H1 (cell line): Measurements from ENCODE around the gene RAB43. TPM values are rescaled to one million over a fixed set of nuclear protein-coding genes. Genes with fewer than 3 reads are reported as not detected.

Experiments
- CTCF ChIA-PET: fragments of 300-600 bp; sonication (Branson Sonifier 250); formaldehyde crosslinking; loops from one replicate; lab custom pipeline; 2021; ENCODE audit not compliant: partially characterized antibody; lab: Charles Lee
- POLR2A ChIA-PET: fragments of 300-600 bp; sonication (Branson Sonifier 250); formaldehyde crosslinking; loops from one replicate; lab custom pipeline; 2021; ENCODE audit warnings: inconsistent platforms; ENCODE audit not compliant: partially characterized antibody; lab: Charles Lee
- DNase-seq, 2 experiments: peaks; one replicate each; pipeline versions ENCODE4 v3.0.0 to v3.0.0-alpha.2; 2010 to 2022; ENCODE audit warnings: low spot score in 2 of 2, low read depth in 1 of 2, mixed read lengths in 1 of 2
- FAIRE-seq: peaks from 2 replicates; lab custom pipeline; 2011; peaks lifted over from hg19 to GRCh38; lab: Jason Lieb, UNC
- H2AFZ ChIP-seq: 2 replicates; pipeline ENCODE4 v1.8.1; 2012; ENCODE audit warnings: low read length, inconsistent platforms
- H2AK5ac ChIP-seq: 2 replicates; pipeline ENCODE4 v1.6.1; 2013; ENCODE audit warnings: low read depth, low read length
- H2BK120ac ChIP-seq: replicated peaks from 2 replicates; pipeline ENCODE3; 2013; ENCODE audit warnings: low read depth, low read length, inconsistent platforms
- H2BK12ac ChIP-seq: 2 replicates; pipeline ENCODE4 v1.6.1; 2013; ENCODE audit warnings: low read depth, low read length
- H2BK15ac ChIP-seq: 2 replicates; pipeline ENCODE4 v1.6.1; 2013; ENCODE audit warnings: low read length
- H2BK20ac ChIP-seq: 2 replicates; pipeline ENCODE4 v1.6.1; 2013; ENCODE audit warnings: low read length
- H2BK5ac ChIP-seq: 2 replicates; pipeline ENCODE4 v1.6.1; 2013; ENCODE audit warnings: low read depth, low read length
- H3K14ac ChIP-seq: 2 replicates; pipeline ENCODE4 v1.6.1; 2013; ENCODE audit warnings: inconsistent platforms; ENCODE audit not compliant: insufficient read length
- H3K18ac ChIP-seq: 2 replicates; pipeline ENCODE4 v1.6.1; 2013; ENCODE audit warnings: low read length; ENCODE audit errors: extremely low read depth
- H3K23ac ChIP-seq: 2 replicates; pipeline ENCODE4 v1.6.1; 2013; ENCODE audit warnings: inconsistent platforms; ENCODE audit not compliant: insufficient read length
- H3K23me2 ChIP-seq: 2 replicates; pipeline ENCODE4 v1.6.1; 2013; ENCODE audit warnings: low read depth, low read length
- H3K27ac ChIP-seq: 2 replicates; pipeline ENCODE4 v1.6.1; 2011; ENCODE audit warnings: low read depth, low read length, inconsistent platforms
- H3K27me3 ChIP-seq, 4 experiments: replicated peaks in 1 of 4; 1 replicate in 1 of 4; 2 replicates in 3 of 4; pipeline versions ENCODE4 v1.6.1 to v1.8.1; 2011 to 2013; ENCODE audit warnings: low read length in 3 of 4, mild to moderate bottlenecking in 3 of 4, inconsistent platforms in 2 of 4, mixed read lengths in 2 of 4, moderate library complexity in 1 of 4; ENCODE audit not compliant: control insufficient read depth in 3 of 4, insufficient read depth in 3 of 4; ENCODE audit errors: extremely low read depth in 1 of 4
- H3K36me3 ChIP-seq, 4 experiments: 2 replicates each; pipeline versions ENCODE4 v1.6.1 to v1.8.1; 2011 to 2013; ENCODE audit warnings: mild to moderate bottlenecking in 4 of 4, low read length in 3 of 4, moderate library complexity in 2 of 4, control low read depth in 1 of 4, inconsistent platforms in 1 of 4; ENCODE audit not compliant: insufficient read depth in 4 of 4, control insufficient read depth in 2 of 4
- H3K4ac ChIP-seq: replicated peaks from 2 replicates; pipeline ENCODE3; 2013; ENCODE audit warnings: low read length, low read depth, mixed read lengths, inconsistent platforms; ENCODE audit not compliant: insufficient read length
- H3K4me1 ChIP-seq, 4 experiments: replicated peaks in 1 of 4; 1 replicate in 1 of 4; 2 replicates in 3 of 4; pipeline versions ENCODE4 v1.6.1 to v1.8.1; 2011 to 2013; ENCODE audit warnings: low read length in 3 of 4, inconsistent platforms in 2 of 4, mixed read lengths in 1 of 4; ENCODE audit not compliant: insufficient read depth in 4 of 4, control insufficient read depth in 3 of 4
- H3K4me2 ChIP-seq, 2 experiments: 2 replicates each; pipeline versions ENCODE4 v1.6.1 to v1.8.1; 2011 to 2013; ENCODE audit warnings: low read depth in 2 of 2, low read length in 2 of 2, control low read depth in 1 of 2, inconsistent platforms in 1 of 2, mild to moderate bottlenecking in 1 of 2; ENCODE audit not compliant: insufficient read depth in 1 of 2
- H3K4me3 ChIP-seq, 4 experiments: fragments of 200-600, 300-600 bp in 1 of 4; sonication (generic), shearing (Covaris generic), sonication (Bioruptor Twin) in 1 of 4; 2 replicates each; pipeline versions ENCODE4 v1.5.1 to v1.8.1; 2011 to 2016; ENCODE audit warnings: low read length in 4 of 4, low read depth in 3 of 4, control low read depth in 2 of 4, inconsistent platforms in 2 of 4, mild to moderate bottlenecking in 2 of 4, mixed read lengths in 1 of 4, moderate library complexity in 1 of 4; ENCODE audit not compliant: insufficient read depth in 2 of 4; ENCODE audit errors: extremely low read depth in 1 of 4
- H3K56ac ChIP-seq: replicated peaks from 2 replicates; pipeline ENCODE3; 2013; ENCODE audit warnings: low read depth, mild to moderate bottlenecking, mixed read lengths, low read length, inconsistent platforms; ENCODE audit not compliant: insufficient read length
- H3K79me1 ChIP-seq: 2 replicates; pipeline ENCODE4 v1.6.1; 2013; ENCODE audit warnings: low read depth, low read length, control low read depth
- H3K79me2 ChIP-seq, 2 experiments: 2 replicates each; pipeline versions ENCODE4 v1.6.1 to v1.8.1; 2012 to 2013; ENCODE audit warnings: low read length in 2 of 2, mild to moderate bottlenecking in 2 of 2, inconsistent platforms in 1 of 2; ENCODE audit not compliant: insufficient read depth in 2 of 2, control insufficient read depth in 1 of 2
- H3K9ac ChIP-seq, 4 experiments: replicated peaks in 1 of 4; 1 replicate in 1 of 4; 2 replicates in 3 of 4; pipeline versions ENCODE4 v1.6.1 to v1.8.1; 2011 to 2013; ENCODE audit warnings: low read depth in 3 of 4, low read length in 3 of 4, control low read depth in 2 of 4, mild to moderate bottlenecking in 2 of 4, moderate library complexity in 2 of 4, inconsistent platforms in 1 of 4; ENCODE audit errors: extremely low read depth in 1 of 4
- H3K9me3 ChIP-seq, 2 experiments: 2 replicates each; pipeline versions ENCODE4 v1.6.1 to v1.8.1; 2012 to 2013; ENCODE audit warnings: mild to moderate bottlenecking in 2 of 2, moderate library complexity in 2 of 2, control low read depth in 1 of 2, inconsistent platforms in 1 of 2, low read depth in 1 of 2, low read length in 1 of 2, mixed read lengths in 1 of 2; ENCODE audit not compliant: insufficient read depth in 2 of 2
- H4K20me1 ChIP-seq, 2 experiments: replicated peaks in 1 of 2; 2 replicates each; pipeline versions ENCODE3 to v1.8.1; 2011 to 2013; ENCODE audit warnings: inconsistent platforms in 2 of 2, low read length in 2 of 2, mild to moderate bottlenecking in 1 of 2; ENCODE audit not compliant: insufficient read depth in 2 of 2, control insufficient read depth in 1 of 2
- H4K5ac ChIP-seq: 2 replicates; pipeline ENCODE4 v1.6.1; 2013; ENCODE audit warnings: low read length, low read depth, mixed read lengths, inconsistent platforms; ENCODE audit not compliant: insufficient read length
- H4K8ac ChIP-seq: 2 replicates; pipeline ENCODE4 v1.8.0; 2013; ENCODE audit warnings: mild to moderate bottlenecking, moderate library complexity, low read length, inconsistent platforms; ENCODE audit not compliant: insufficient read depth; ENCODE audit errors: extremely low read depth
- H4K91ac ChIP-seq: replicated peaks from 2 replicates; pipeline ENCODE3; 2013; ENCODE audit warnings: low read length, mixed read lengths, inconsistent platforms; ENCODE audit not compliant: insufficient read length
- CREB1 ChIP-seq: IDR thresholded peaks from 2 replicates; pipeline ENCODE4 v1.6.1; 2012; ENCODE audit warnings: inconsistent platforms
- HDAC6 ChIP-seq: IDR thresholded peaks from one replicate; pipeline ENCODE4 v1.7.1; 2012; ENCODE audit warnings: low read depth, mild to moderate bottlenecking, inconsistent platforms, low read length, moderate library complexity
- JUN ChIP-seq: IDR thresholded peaks from 2 replicates; pipeline ENCODE4 v1.6.1; 2011; ENCODE audit warnings: low read depth, mild to moderate bottlenecking, improper control_type of control experiment, low read length
- KDM5A ChIP-seq: fragments of 200-600 bp; IDR thresholded peaks from 2 replicates; pipeline ENCODE4 v1.7.1; 2012; ENCODE audit warnings: mild to moderate bottlenecking, low read length, inconsistent platforms, mixed read lengths
- PHF8 ChIP-seq: fragments of 200-600 bp; sonication (generic); conservative IDR thresholded peaks from 2 replicates; pipeline ENCODE4 v1.7.1; 2012; ENCODE audit warnings: low read depth, mild to moderate bottlenecking, inconsistent platforms, low read length, moderate library complexity
- POLR2AphosphoS5 ChIP-seq: IDR thresholded peaks from 2 replicates; pipeline ENCODE4 v1.6.1; 2011; ENCODE audit warnings: low read depth, low read length
- RAD21 ChIP-seq, 2 experiments: IDR thresholded peaks in 1 of 2; conservative IDR thresholded peaks in 1 of 2; 2 replicates each; pipeline ENCODE4 v1.6.1; 2011; ENCODE audit warnings: low read depth in 2 of 2, low read length in 2 of 2, improper control_type of control experiment in 1 of 2, inconsistent platforms in 1 of 2, mild to moderate bottlenecking in 1 of 2, moderate library complexity in 1 of 2
- WGBS, 2 experiments: shearing (Covaris generic) in 1 of 2; methylation state at CpG; one replicate each; pipeline versions ENCODE4 v1.1.6 to v1.1.7; 2013 to 2015; ENCODE audit warnings: low lambda C conversion rate in 2 of 2, mixed read lengths in 2 of 2, inconsistent platforms in 1 of 2, low coverage in 1 of 2, missing lambda C conversion rate in 1 of 2; ENCODE audit not compliant: insufficient replicate concordance in 2 of 2, insufficient coverage in 1 of 2, insufficient read length in 1 of 2; ENCODE audit errors: extremely low coverage in 1 of 2, missing lambda C conversion rate in 1 of 2; 5-methylcytosine and 5-hydroxymethylcytosine counted together
- polyA plus RNA-seq, 7 experiments: library from polyadenylated mRNA; depleted of rRNA in 3 of 7; stranded (reverse) in 5 of 7; unstranded in 2 of 7; fragments of >200 nt in 5 of 7; fragments of 200-250 nt in 2 of 7; gene quantifications; 1 replicate in 5 of 7; 2 replicates in 1 of 7; 4 replicates in 1 of 7; pipeline versions ENCODE4 v1.2.1 to v1.2.3, GENCODE V29; 2011 to 2013; ENCODE audit warnings: missing spikeins in 2 of 7, mixed read lengths in 2 of 7
- total RNA-seq: library from RNA; stranded (reverse); fragmentation: NEBNext Ultra II Directional; extraction: Animal tissue kit (Norgen Biotek cat#: 25700); gene quantifications from 2 replicates; pipeline ENCODE4 v1.2.1, GENCODE V29; 2021

RAB43 gene
- total and polyA plus RNA-seq, 2 of the 8 experiments (the other 6 are each of a cell fraction or from before 2014, with no cell fraction given): 13.1 to 19.4 TPM

DNA sequence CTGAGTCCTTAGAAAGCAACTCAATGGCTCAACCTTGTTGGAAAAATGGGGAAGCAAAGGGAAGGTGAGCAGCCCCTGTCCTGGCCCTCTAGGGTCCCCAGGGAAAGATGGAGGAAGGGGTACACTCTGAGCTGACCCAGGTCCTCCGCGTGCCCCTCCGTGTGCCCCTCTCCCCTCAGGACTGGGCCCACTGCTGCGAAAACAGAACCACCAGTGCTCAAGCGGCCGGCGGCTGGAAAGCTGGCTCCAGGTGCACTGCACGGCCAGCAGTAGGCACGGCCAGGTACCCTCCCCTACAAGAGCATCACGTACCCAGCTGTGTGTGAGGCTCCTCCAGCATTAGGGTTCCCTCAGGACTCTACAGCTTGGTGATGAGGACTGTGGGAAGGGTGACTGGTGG lies 26.3 kb downstream of the RAB43 start:
- H4K8ac ChIP-seq: 0 out of 2 replicates have a peak overlapping the region, but pooled peaks have one; percentile 14
- H3K4ac ChIP-seq: no peak overlapping the region
- CTCF ChIA-PET: interaction anchor here (0.8 to 3.0 kb wide), 10 partner anchors 9 to 150 kb away, joined by 3 to 13 read pairs (median 4); no protein-coding TSS in a partner anchor
- H3K23me2 ChIP-seq: no peaks in the 10 kb centered on the region
- no peak overlapping the region for H4K5ac ChIP-seq
- 89% methylated on average over 10 of the region's 10 CpGs; no CpG with 5 or more reads in 1 of the 2 experiments for WGBS, 2 experiments
- peaks cover 0 to 13% (median 2%) of the 10 kb centered on the region in 4 experiments; a peak in 4 of 8 replicates for H3K36me3 ChIP-seq
- H2BK15ac ChIP-seq: no peak overlapping the region
- no peak overlapping the region for H3K4me2 ChIP-seq
- no peak for FAIRE-seq
- H4K91ac ChIP-seq: no peak overlapping the region
- no peaks in the 10 kb centered on the region for H3K4me1 ChIP-seq
- peaks cover 3 to 4% of the 10 kb centered on the region in 2 experiments for H4K20me1 ChIP-seq
- H3K79me2 ChIP-seq: peaks cover 0 to 9% of the 10 kb centered on the region in 2 experiments; a peak in 2 of 4 replicates
- H3K4me3 ChIP-seq: no peak overlapping the region
- no peak overlapping the region for H3K27ac ChIP-seq
- no peak overlapping the region for H3K56ac ChIP-seq
- peaks cover 3% of the 10 kb centered on the region for H3K79me1 ChIP-seq
- H2AFZ ChIP-seq: no peak overlapping the region
- H3K9me3 ChIP-seq: no peaks in the 10 kb centered on the region
- no peak overlapping the region for H3K14ac ChIP-seq
- no peak overlapping the region for H2BK120ac ChIP-seq
- no peak overlapping the region for H3K18ac ChIP-seq
- no peak for DNase-seq
- no peak overlapping the region for H3K23ac ChIP-seq
- H3K27me3 ChIP-seq: no peaks in the 10 kb centered on the region
- no peak overlapping the region for H2AK5ac ChIP-seq
- no peak overlapping the region for H2BK5ac ChIP-seq
- H3K9ac ChIP-seq: no peak overlapping the region
- POLR2A ChIA-PET: interaction anchor here (1.0 to 1.4 kb wide), 5 partner anchors 8 to 177 kb away, joined by 3 to 4 read pairs (median 4); no protein-coding TSS in a partner anchor
- H2BK20ac ChIP-seq: no peak overlapping the region
- no peak overlapping the region for H2BK12ac ChIP-seq
- TF ChIP-seq PHF8 (no peak), KDM5A (no peak), CREB1 (no peak), RAD21 (IDR thresholded peaks at IDR 0.05 in 1 of 2, conservative IDR thresholded peaks at IDR 0.05 in 1 of 2; ENCODE audit: low read depth in 2 of 2, low read length in 2 of 2) (no peak), HDAC6 (no peak), JUN (no peak), POLR2AphosphoS5 (no peak)
